ENCODE data around the gene CNR1.

GRCh38 chr6:88209301-88209700 lies 43.2 kb upstream of the CNR1 start:
- TF ChIP-seq, protein P1, sequence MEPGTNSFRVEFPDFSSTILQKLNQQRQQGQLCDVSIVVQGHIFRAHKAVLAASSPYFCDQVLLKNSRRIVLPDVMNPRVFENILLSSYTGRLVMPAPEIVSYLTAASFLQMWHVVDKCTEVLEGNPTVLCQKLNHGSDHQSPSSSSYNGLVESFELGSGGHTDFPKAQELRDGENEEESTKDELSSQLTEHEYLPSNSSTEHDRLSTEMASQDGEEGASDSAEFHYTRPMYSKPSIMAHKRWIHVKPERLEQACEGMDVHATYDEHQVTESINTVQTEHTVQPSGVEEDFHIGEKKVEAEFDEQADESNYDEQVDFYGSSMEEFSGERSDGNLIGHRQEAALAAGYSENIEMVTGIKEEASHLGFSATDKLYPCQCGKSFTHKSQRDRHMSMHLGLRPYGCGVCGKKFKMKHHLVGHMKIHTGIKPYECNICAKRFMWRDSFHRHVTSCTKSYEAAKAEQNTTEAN (CRISPR knock-in tag; IDR thresholded peaks at IDR 0.05): no peak
- TF ChIP-seq KAT7 (CRISPR knock-in tag; IDR thresholded peaks at IDR 0.05; ENCODE audit: borderline replicate concordance) (no peak), CTCF (IDR thresholded peaks at IDR 0.05) (no peak), IRF1 (CRISPR knock-in tag; IDR thresholded peaks at IDR 0.05) (no peak), MYBL2 (CRISPR knock-in tag; IDR thresholded peaks at IDR 0.05) (no peak)
- TF ChIP-seq, protein P2, sequence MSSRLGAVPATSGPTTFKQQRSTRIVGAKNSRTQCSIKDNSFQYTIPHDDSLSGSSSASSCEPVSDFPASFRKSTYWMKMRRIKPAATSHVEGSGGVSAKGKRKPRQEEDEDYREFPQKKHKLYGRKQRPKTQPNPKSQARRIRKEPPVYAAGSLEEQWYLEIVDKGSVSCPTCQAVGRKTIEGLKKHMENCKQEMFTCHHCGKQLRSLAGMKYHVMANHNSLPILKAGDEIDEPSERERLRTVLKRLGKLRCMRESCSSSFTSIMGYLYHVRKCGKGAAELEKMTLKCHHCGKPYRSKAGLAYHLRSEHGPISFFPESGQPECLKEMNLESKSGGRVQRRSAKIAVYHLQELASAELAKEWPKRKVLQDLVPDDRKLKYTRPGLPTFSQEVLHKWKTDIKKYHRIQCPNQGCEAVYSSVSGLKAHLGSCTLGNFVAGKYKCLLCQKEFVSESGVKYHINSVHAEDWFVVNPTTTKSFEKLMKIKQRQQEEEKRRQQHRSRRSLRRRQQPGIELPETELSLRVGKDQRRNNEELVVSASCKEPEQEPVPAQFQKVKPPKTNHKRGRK (CRISPR knock-in tag; IDR thresholded peaks at IDR 0.05; ENCODE audit: borderline replicate concordance): no peak

Data from WTC11 (cell line).